Fibroblast of pulmonary artery (primary cell): Measurements from ENCODE around the gene NDRG2.
A peak's percentile ranks its signal among the peaks of the same experiment; 100 is the strongest.

ENCODE experiments used
- DNase-seq: peaks from one replicate; pipeline ENCODE4 v3.0.0-alpha.2; 2010; ENCODE audit warnings: low read depth
- H3K4me3 ChIP-seq: replicated peaks from 2 replicates; pipeline ENCODE4 v1.5.1; 2011; ENCODE audit warnings: low read depth, mild to moderate bottlenecking, control low read depth, low read length, moderate library complexity
- CTCF ChIP-seq: IDR thresholded peaks from 2 replicates; pipeline ENCODE4 v1.5.1; 2011; ENCODE audit warnings: mild to moderate bottlenecking, control low read depth, low read length, inconsistent platforms; ENCODE audit errors: missing control alignments

The NDRG2 gene

GRCh38 chr14:21040370-21040925 lies 15.6 kb upstream of the NDRG2 start:
- no peak for DNase-seq
- no peak for TF ChIP-seq CTCF
- H3K4me3 ChIP-seq, result no peak overlapping the region

- peak; percentile 72 for TF ChIP-seq CTCF
- peak; percentile 86 for DNase-seq
- no peak overlapping the region for H3K4me3 ChIP-seq
These were observed 14.9 kb upstream of the NDRG2 start for GRCh38 chr14:21039585-21040369.

GRCh38 chr14:21038441-21039422 lies 13.9 kb upstream of the NDRG2 start:
- TF ChIP-seq CTCF, result no peak
- peak overlapping the region; percentile 4 for H3K4me3 ChIP-seq
- peak; percentile 89 for DNase-seq

- no peak for DNase-seq
- no peak for TF ChIP-seq CTCF
- no peak overlapping the region for H3K4me3 ChIP-seq
These were observed 12.3 kb upstream of the NDRG2 start for GRCh38 chr14:21037156-21037555.

- TF ChIP-seq CTCF, result no peak
- no peak overlapping the region for H3K4me3 ChIP-seq
- no peak for DNase-seq
These were observed 11.9 kb upstream of the NDRG2 start for GRCh38 chr14:21036751-21037150.

GRCh38 chr14:21034707-21035106 lies 9.8 kb upstream of the NDRG2 start, which contains the start of gene RNASE13:
RNASE13 (minus strand) TSS chr14:21034807; CDS start chr14:21034288, 519 bp downstream.
- DNase-seq, result no peak
- H3K4me3 ChIP-seq, result no peak within 1 kb of the TSS
- TF ChIP-seq CTCF, result no peak
